22Rv1 (cell line): Measurements from ENCODE around the gene IGF1R.

Source experiments
- CTCF ChIP-seq: fragments of 450-650 bp; IDR thresholded peaks from 2 replicates; pipeline ENCODE4 v1.5.1; 2017; ENCODE audit warnings: mild to moderate bottlenecking
- ZFX ChIP-seq: fragments of 450-650 bp; IDR thresholded peaks from 2 replicates; pipeline ENCODE4 v1.6.1; 2017; ENCODE audit warnings: antibody characterized with exemption, borderline replicate concordance

DNA sequence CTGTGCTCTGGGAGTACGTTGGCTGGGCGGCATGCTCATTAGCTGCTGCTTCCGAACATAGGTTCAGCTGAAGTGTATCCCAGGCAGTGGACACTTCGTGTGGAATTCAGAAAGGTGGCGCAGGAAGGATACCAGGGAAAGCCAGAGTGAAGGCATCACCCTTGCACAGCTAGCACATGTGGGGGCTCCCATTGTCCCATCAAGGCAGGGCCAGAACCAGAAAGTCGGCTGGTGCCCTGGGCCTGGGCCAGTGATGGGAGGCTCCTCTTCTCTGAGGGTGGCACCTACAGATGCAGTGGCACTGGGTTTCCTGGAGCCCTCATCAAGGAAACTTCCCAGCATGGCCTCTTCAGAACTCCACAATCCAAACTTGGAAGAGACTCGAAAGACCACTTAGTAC lies 302.7 kb downstream of the IGF1R start:
- no peak for TF ChIP-seq CTCF
- no peak for TF ChIP-seq ZFX
